PFSK-1 (cell line): ENCODE results near the gene TK2.

Source experiments
- FOXP2 ChIP-seq: optimal IDR thresholded peaks from 2 replicates; pipeline ENCODE3; 2011; ENCODE audit warnings: borderline replicate concordance, control low read depth, inconsistent platforms; ENCODE audit not compliant: insufficient read depth; ENCODE audit errors: extremely low read length, extremely low read depth
- POLR2AphosphoS5 ChIP-seq: IDR thresholded peaks from 2 replicates; pipeline ENCODE4 v1.6.1; 2012; ENCODE audit warnings: low read depth, mild to moderate bottlenecking, control low read depth, low read length, moderate library complexity
- REST ChIP-seq, 2 experiments: IDR thresholded peaks; 2 replicates each; pipeline versions ENCODE4 v1.6.1 to v1.8.0; 2011 to 2012; ENCODE audit warnings: low read depth in 2 of 2, low read length in 2 of 2, control low read depth in 1 of 2, inconsistent platforms in 1 of 2, mild to moderate bottlenecking in 1 of 2, moderate library complexity in 1 of 2; ENCODE audit not compliant: insufficient read depth in 1 of 2
- SIN3A ChIP-seq: IDR thresholded peaks from 2 replicates; pipeline ENCODE4 v1.6.1; 2012; ENCODE audit warnings: mild to moderate bottlenecking, low read length, moderate library complexity, borderline replicate concordance; ENCODE audit not compliant: insufficient read depth
- TAF1 ChIP-seq: IDR thresholded peaks from 2 replicates; pipeline ENCODE4 v1.6.1; 2012; ENCODE audit warnings: low read length, control low read depth, borderline replicate concordance; ENCODE audit not compliant: insufficient read depth

TK2 gene

GRCh38 chr16:66477028-66477515 lies 72.8 kb downstream of the TK2 start:
- TF ChIP-seq TAF1 (no peak), SIN3A (no peak), POLR2AphosphoS5 (no peak), REST (IDR thresholded peaks at IDR 0.05; ENCODE audit: insufficient read depth in 1 of 2, low read depth in 2 of 2, low read length in 2 of 2) (no peak), FOXP2 (no peak)

- TF ChIP-seq FOXP2 (no peak), SIN3A (no peak), TAF1 (no peak), POLR2AphosphoS5 (no peak), REST (IDR thresholded peaks at IDR 0.05; ENCODE audit: insufficient read depth in 1 of 2, low read depth in 2 of 2, low read length in 2 of 2) (no peak)
Measured at GRCh38 chr16:66476328-66477027, 73.4 kb downstream of the TK2 start.

GRCh38 chr16:66475232-66475631 lies 74.7 kb downstream of the TK2 start:
- TF ChIP-seq SIN3A: no peak
- no peak for TF ChIP-seq REST (IDR thresholded peaks at IDR 0.05; ENCODE audit: insufficient read depth in 1 of 2, low read depth in 2 of 2, low read length in 2 of 2)
- TF ChIP-seq FOXP2: no peak
- no peak for TF ChIP-seq TAF1
- TF ChIP-seq POLR2AphosphoS5: no peak

- TF ChIP-seq SIN3A: no peak
- TF ChIP-seq POLR2AphosphoS5: no peak
- TF ChIP-seq FOXP2: no peak
- no peak for TF ChIP-seq TAF1
- TF ChIP-seq REST (IDR thresholded peaks at IDR 0.05; ENCODE audit: insufficient read depth in 1 of 2, low read depth in 2 of 2, low read length in 2 of 2): no peak
Measured at GRCh38 chr16:66474750-66475199, 75.1 kb downstream of the TK2 start.
